ENCODE data around the gene CCKAR.

Gene CCKAR

DNA sequence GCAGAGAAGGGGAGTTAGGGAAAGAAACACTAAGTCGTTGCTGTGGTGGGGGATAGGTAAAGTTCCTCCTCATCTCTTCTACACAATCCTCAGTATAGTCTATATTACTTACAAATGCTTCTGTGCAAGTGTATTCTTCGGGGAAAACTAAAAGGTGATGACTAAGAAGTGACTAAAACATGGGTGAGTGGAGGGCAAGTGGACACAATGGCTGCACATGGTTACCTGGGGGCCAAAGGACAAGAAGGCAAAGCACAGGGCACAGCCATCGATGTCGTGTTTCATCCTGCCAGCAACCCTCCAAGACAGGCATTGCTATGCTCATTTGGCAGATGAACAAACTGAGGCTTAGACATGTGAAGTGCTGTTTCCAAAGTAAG lies 35.5 kb upstream of the CCKAR start:
- DNase-seq = no peak
- Histone ChIP-seq H3K27ac (no peak overlapping the region), H3K4me3 (ENCODE audit: low read depth, low read length) (no peak overlapping the region), H3K9me3 (ENCODE audit: severe bottlenecking) (no peaks in the 10 kb centered on the region), H3K36me3 (no peaks in the 10 kb centered on the region), H3K27me3 (ENCODE audit: insufficient read depth, low read depth, severe bottlenecking) (no peaks in the 10 kb centered on the region)
- TF ChIP-seq, protein P1, sequence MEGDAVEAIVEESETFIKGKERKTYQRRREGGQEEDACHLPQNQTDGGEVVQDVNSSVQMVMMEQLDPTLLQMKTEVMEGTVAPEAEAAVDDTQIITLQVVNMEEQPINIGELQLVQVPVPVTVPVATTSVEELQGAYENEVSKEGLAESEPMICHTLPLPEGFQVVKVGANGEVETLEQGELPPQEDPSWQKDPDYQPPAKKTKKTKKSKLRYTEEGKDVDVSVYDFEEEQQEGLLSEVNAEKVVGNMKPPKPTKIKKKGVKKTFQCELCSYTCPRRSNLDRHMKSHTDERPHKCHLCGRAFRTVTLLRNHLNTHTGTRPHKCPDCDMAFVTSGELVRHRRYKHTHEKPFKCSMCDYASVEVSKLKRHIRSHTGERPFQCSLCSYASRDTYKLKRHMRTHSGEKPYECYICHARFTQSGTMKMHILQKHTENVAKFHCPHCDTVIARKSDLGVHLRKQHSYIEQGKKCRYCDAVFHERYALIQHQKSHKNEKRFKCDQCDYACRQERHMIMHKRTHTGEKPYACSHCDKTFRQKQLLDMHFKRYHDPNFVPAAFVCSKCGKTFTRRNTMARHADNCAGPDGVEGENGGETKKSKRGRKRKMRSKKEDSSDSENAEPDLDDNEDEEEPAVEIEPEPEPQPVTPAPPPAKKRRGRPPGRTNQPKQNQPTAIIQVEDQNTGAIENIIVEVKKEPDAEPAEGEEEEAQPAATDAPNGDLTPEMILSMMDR (IDR thresholded peaks at IDR 0.05; ENCODE audit: low read depth, low read length) = no peak

DNA sequence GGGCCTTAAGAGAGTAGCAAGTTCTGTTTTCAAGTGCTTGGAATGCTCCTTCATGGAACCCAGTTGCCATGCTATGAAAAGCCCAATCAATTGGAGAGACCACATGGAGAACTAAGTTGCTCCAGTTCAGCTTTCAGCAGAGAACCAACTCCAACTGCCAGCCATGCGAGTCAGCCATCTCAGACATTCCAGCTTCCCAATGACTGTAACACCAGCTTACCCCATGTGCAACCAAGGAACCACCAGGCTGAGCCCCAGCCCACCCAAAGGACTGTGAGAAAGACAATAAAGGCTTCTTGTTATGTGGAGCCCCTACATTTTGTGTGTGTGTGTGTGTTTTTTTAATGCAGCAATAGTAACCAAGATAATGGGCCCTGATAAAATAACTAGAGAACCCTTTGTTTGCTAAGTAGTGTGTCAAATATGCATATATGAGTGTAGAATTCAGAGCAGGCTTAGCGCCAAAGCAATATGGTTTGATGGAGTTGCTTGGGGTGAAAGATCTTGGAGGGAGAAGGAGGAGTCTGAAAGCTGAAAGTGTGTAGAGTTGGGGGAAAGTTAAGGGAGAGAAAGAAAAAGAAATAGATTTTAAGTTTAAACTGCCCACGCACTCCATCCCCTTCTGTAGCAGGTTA lies 35.0 kb upstream of the CCKAR start:
- H3K36me3 ChIP-seq = no peaks in the 10 kb centered on the region
- H3K27me3 ChIP-seq (ENCODE audit: insufficient read depth, low read depth, severe bottlenecking) = no peaks in the 10 kb centered on the region
- DNase-seq = no peak

DNA sequence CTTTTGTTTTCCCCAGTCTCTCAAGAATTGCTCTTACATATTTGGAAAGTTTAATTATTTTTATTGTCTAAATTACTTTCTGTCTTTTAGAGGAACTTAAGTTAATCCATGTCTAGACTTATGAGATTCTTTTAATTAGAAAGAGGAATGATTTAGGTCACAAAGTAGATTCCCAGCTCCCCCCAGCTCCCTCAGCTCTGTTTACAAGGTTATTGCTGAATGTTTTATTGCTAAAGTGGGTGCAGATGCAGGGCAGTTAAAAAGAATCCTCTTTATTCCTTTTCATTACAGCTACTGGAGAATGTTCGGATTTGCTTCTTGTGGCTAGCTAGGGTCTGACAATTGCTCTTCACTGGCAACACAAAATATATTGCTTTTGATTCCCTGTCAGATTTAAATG lies 33.7 kb upstream of the CCKAR start:
- no peak for DNase-seq
- Histone ChIP-seq H3K9me3 (ENCODE audit: severe bottlenecking) (no peaks in the 10 kb centered on the region), H3K27ac (no peak overlapping the region), H3K36me3 (no peaks in the 10 kb centered on the region), H3K27me3 (ENCODE audit: insufficient read depth, low read depth, severe bottlenecking) (no peaks in the 10 kb centered on the region), H3K4me3 (ENCODE audit: low read depth, low read length) (no peak overlapping the region)
- TF ChIP-seq, protein P1 (IDR thresholded peaks at IDR 0.05; ENCODE audit: low read depth, low read length) = no peak

More for the DNA sequence above, 35.0 kb upstream of the CCKAR start:
- no peaks in the 10 kb centered on the region for H3K9me3 ChIP-seq (ENCODE audit: severe bottlenecking)
- H3K4me3 ChIP-seq (ENCODE audit: low read depth, low read length) = no peak overlapping the region
- H3K27ac ChIP-seq = no peak overlapping the region
- TF ChIP-seq, protein P1 (IDR thresholded peaks at IDR 0.05; ENCODE audit: low read depth, low read length) = no peak

DNA sequence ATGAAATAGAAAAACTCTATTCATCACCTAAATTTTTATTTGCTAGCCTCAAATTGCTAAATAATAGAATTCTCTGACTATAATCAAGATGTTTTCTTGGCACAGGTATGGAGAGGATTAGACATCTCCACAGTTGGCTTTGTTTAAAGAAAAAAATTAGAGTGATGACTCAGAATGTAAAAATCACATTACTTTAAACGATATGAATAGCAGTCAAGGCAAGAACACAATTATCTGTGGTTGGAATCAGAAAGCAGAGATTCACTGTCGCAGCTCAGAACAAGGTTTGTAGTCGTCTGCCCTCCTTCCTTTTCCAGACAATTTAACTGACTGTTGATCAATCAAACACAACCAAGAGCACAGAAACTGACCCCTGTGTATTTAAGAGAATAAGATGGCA lies 32.2 kb upstream of the CCKAR start:
- no peaks in the 10 kb centered on the region for H3K36me3 ChIP-seq
- no peaks in the 10 kb centered on the region for H3K27me3 ChIP-seq (ENCODE audit: insufficient read depth, low read depth, severe bottlenecking)
- H3K4me3 ChIP-seq (ENCODE audit: low read depth, low read length) = no peak overlapping the region
- no peaks in the 10 kb centered on the region for H3K9me3 ChIP-seq (ENCODE audit: severe bottlenecking)
- TF ChIP-seq, protein P1 (IDR thresholded peaks at IDR 0.05; ENCODE audit: low read depth, low read length) = no peak
- no peak overlapping the region for H3K27ac ChIP-seq
- no peak for DNase-seq

DNA sequence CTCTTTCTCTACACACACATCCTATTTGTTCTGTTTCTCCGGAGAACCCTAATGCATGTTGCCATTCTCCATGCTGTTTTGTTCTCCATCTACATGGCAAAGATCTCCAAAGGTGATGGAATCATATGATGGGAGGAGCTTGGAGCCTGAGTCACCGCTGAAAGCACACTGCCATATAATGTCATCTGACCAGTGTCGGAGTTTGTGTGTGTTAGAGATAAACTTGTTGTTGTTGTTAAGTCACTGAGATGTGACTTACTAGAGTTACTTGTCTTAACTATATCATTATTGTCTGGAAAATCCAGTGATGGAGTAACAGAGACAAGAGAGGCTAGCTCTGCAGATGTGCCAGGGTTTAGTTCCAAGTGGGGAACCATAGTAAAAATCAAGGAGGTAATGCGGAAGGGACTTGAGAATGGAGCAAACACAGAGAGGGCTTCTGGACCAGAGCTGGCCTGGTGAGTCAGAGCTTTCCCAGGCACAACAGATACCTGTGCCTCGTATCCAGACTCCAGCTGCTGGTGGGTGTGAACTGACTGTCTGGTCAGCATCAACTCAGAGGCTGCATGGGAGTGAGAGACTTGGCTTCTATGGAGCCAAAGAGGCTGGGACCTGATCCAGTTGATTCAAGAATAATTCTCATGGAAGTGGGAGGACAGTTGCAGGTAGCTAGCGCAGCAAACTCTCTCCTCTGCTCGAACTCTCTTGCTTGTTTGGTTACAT lies 30.6 kb upstream of the CCKAR start:
- no peak overlapping the region for H3K27ac ChIP-seq
- no peaks in the 10 kb centered on the region for H3K9me3 ChIP-seq (ENCODE audit: severe bottlenecking)
- no peak overlapping the region for H3K4me3 ChIP-seq (ENCODE audit: low read depth, low read length)
- TF ChIP-seq, protein P1 (IDR thresholded peaks at IDR 0.05; ENCODE audit: low read depth, low read length) = no peak
- no peaks in the 10 kb centered on the region for H3K36me3 ChIP-seq
- no peak for DNase-seq
- no peaks in the 10 kb centered on the region for H3K27me3 ChIP-seq (ENCODE audit: insufficient read depth, low read depth, severe bottlenecking)

Measured in WERI-Rb-1 (cell line).